Esophagus muscularis mucosa (tissue), 4 donors: ENCODE results near the gene RAB14. TPM values are rescaled to one million over a fixed set of nuclear protein-coding genes. Genes with fewer than 3 reads are reported as not detected.

ENCODE experiments used
- DNase-seq: peaks from one replicate; pipeline ENCODE4 v3.0.0-alpha.2; 2017; ENCODE audit errors: extremely low spot score
- H3K27ac ChIP-seq, 4 donors: fragments of 200-600 bp; sonication (generic); replicated peaks in 1 of 4; 1 replicate in 3 of 4; 2 replicates in 1 of 4; pipeline ENCODE4 v1.5.1; 2016 to 2019; ENCODE audit warnings: mild to moderate bottlenecking in 1 of 4
- H3K27me3 ChIP-seq, 4 donors: fragments of 200-600 bp; sonication (generic); one replicate each; pipeline versions ENCODE4 v1.5.1 to v1.6.0; 2016 to 2019
- H3K36me3 ChIP-seq, 4 donors: fragments of 200-600 bp; sonication (generic); one replicate each; pipeline ENCODE4 v1.5.1; 2016 to 2019
- H3K4me1 ChIP-seq, 4 donors: fragments of 200-600 bp; sonication (generic); one replicate each; pipeline ENCODE4 v1.5.1; 2016 to 2019
- H3K4me3 ChIP-seq, 4 donors: fragments of 200-600 bp; sonication (generic); 1 replicate in 2 of 4; 2 replicates in 2 of 4; pipeline ENCODE4 v1.5.1; 2016 to 2019; ENCODE audit warnings: mild to moderate bottlenecking in 4 of 4, moderate library complexity in 1 of 4
- H3K9me3 ChIP-seq, 4 donors: fragments of 200-600 bp; sonication (generic); 1 replicate in 3 of 4; 2 replicates in 1 of 4; pipeline ENCODE4 v1.5.1; 2016 to 2019
- CTCF ChIP-seq, 3 experiments: fragments of 200-600 bp in 2 of 3; fragments of 450-650 bp in 1 of 3; sonication (generic) in 2 of 3; IDR thresholded peaks; one replicate each; pipeline ENCODE4 v1.5.1; 2017 to 2019; ENCODE audit warnings: antibody characterized with exemption in 3 of 3, mild to moderate bottlenecking in 2 of 3, moderate library complexity in 1 of 3
- EP300 ChIP-seq: sonication (generic); formaldehyde crosslinking; IDR thresholded peaks from one replicate; pipeline ENCODE4 v1.6.1; 2017; ENCODE audit warnings: antibody characterized with exemption
- POLR2A ChIP-seq: fragments of 450-650 bp; IDR thresholded peaks from one replicate; pipeline ENCODE4 v1.6.1; 2017; ENCODE audit warnings: antibody characterized with exemption, moderate library complexity, mild to moderate bottlenecking, low read depth
- POLR2AphosphoS5 ChIP-seq, 2 donors: sonication (generic); formaldehyde crosslinking; IDR thresholded peaks; one replicate each; pipeline ENCODE4 v1.6.1; 2017; ENCODE audit warnings: antibody characterized with exemption in 2 of 2
- WGBS: methylation state at CpG from one replicate; pipeline ENCODE4 v1.1.5; 2018; 5-methylcytosine and 5-hydroxymethylcytosine counted together
- intact Hi-C: fragments of 100-400 bp; cut with DNase I; formaldehyde crosslinking; loops from one replicate; pipeline ENCODE4 v1.15.1; 2023
- total RNA-seq, 4 donors: library from RNA; depleted of rRNA; stranded (reverse); fragments of >200 nt; gene quantifications; one replicate each; pipeline versions ENCODE4 v1.1.0 to v1.2.1, GENCODE V29; 2016

The RAB14 gene
- total RNA-seq, 4 donors from 2014 or later = 28.5 to 30.7 (median 29.5) TPM

- TF ChIP-seq CTCF (IDR thresholded peaks at IDR 0.05) (no peak), EP300 (no peak), POLR2AphosphoS5 (IDR thresholded peaks at IDR 0.05) (no peak), POLR2A (no peak)
- H3K4me3 ChIP-seq = no peak overlapping the region
- no peaks in the 10 kb centered on the region for H3K9me3 ChIP-seq
- intact Hi-C loops = loop anchor here (5.0 kb wide), 1 partner anchor 159 kb away; no protein-coding TSS in a partner anchor
- peaks cover 0 to 4% (median 0%) of the 10 kb centered on the region in 4 donors for H3K36me3 ChIP-seq
- WGBS = 66% methylated on average over 4 of the region's 4 CpGs
- no peak overlapping the region for H3K27ac ChIP-seq
- no peaks in the 10 kb centered on the region for H3K27me3 ChIP-seq
- DNase-seq = no peak
- H3K4me1 ChIP-seq = peaks cover 0 to 2% (median under 1%) of the 10 kb centered on the region in 4 donors
These were observed 26.2 kb upstream of the RAB14 start for GRCh38 chr9:121227862-121228261.

GRCh38 chr9:121226175-121226574 is 24.5 kb upstream of the RAB14 start:
- H3K9me3 ChIP-seq = no peaks in the 10 kb centered on the region
- WGBS = 76% methylated on average over 2 of the region's 2 CpGs
- H3K4me1 ChIP-seq = peaks cover 0 to 9% (median 5%) of the 10 kb centered on the region in 4 donors
- H3K27me3 ChIP-seq = no peaks in the 10 kb centered on the region
- intact Hi-C loops = loop anchor here (5.0 kb wide), 1 partner anchor 161 kb away; no protein-coding TSS in a partner anchor
- no peaks in the 10 kb centered on the region for H3K36me3 ChIP-seq
- H3K27ac ChIP-seq = no peak overlapping the region
- no peak for DNase-seq
- no peak for TF ChIP-seq POLR2AphosphoS5 (IDR thresholded peaks at IDR 0.05)
- no peak for TF ChIP-seq CTCF (IDR thresholded peaks at IDR 0.05)
- no peak for TF ChIP-seq POLR2A
- no peak for TF ChIP-seq EP300
- H3K4me3 ChIP-seq = no peak overlapping the region

- Histone ChIP-seq H3K36me3 (no peaks in the 10 kb centered on the region), H3K9me3 (no peaks in the 10 kb centered on the region), H3K27ac (no peak overlapping the region), H3K4me1 (peaks cover 0 to 9% (median 5%) of the 10 kb centered on the region in 4 donors), H3K27me3 (no peaks in the 10 kb centered on the region), H3K4me3 (no peak overlapping the region)
- intact Hi-C loops = loop anchor here (5.0 kb wide), 1 partner anchor 162 kb away; no protein-coding TSS in a partner anchor
- no peak for DNase-seq
- WGBS = 70% methylated on average over 5 of the region's 5 CpGs
- TF ChIP-seq POLR2AphosphoS5 (IDR thresholded peaks at IDR 0.05) = no peak
- TF ChIP-seq CTCF (IDR thresholded peaks at IDR 0.05) = no peak
- no peak for TF ChIP-seq POLR2A
- no peak for TF ChIP-seq EP300
These were observed 23.6 kb upstream of the RAB14 start for GRCh38 chr9:121225240-121225639.

- Histone ChIP-seq H3K36me3 (no peaks in the 10 kb centered on the region), H3K9me3 (no peaks in the 10 kb centered on the region), H3K27ac (no peak overlapping the region), H3K27me3 (no peaks in the 10 kb centered on the region), H3K4me1 (peaks cover 0 to 9% (median 5%) of the 10 kb centered on the region in 4 donors), H3K4me3 (no peak overlapping the region)
- 64% methylated on average over 12 of the region's 12 CpGs for WGBS
- intact Hi-C loops = loop anchor here (5.0 kb wide), 1 partner anchor 35 kb away; no protein-coding TSS in a partner anchor
- DNase-seq = no peak
- TF ChIP-seq EP300 (no peak), POLR2A (no peak), CTCF (IDR thresholded peaks at IDR 0.05) (peak; percentile 72 to 77 (median 77)), POLR2AphosphoS5 (IDR thresholded peaks at IDR 0.05) (peak in 1 of 2 donors; percentile 26)
These were observed 21.0 kb upstream of the RAB14 start for GRCh38 chr9:121222524-121223171.
